PC-9 (cell line): ENCODE data around the gene NAA40. TPM values are rescaled to one million over a fixed set of nuclear protein-coding genes. Genes with fewer than 3 reads are reported as not detected.
"Not testable (repeated sequence)": the region's sequence is repeated elsewhere in the genome, so short reads cannot be mapped to it uniquely, and the experiment has no call there.

Experiments used
- BruUV-seq: library from RNA; stranded (reverse); fragments of 400-500 nt; replicated peaks from 2 replicates; lab custom pipeline; 2021; lab: Mats Ljungman, UMichigan
- CTCF ChIA-PET: fragments of 300-600 bp; sonication (Branson Sonifier 250); formaldehyde crosslinking; loops from one replicate; lab custom pipeline; 2022; ENCODE audit warnings: antibody characterized with exemption; lab: Charles Lee
- POLR2A ChIA-PET: fragments of 300-600 bp; sonication (Branson Sonifier 250); formaldehyde crosslinking; loops from one replicate; lab custom pipeline; 2022; ENCODE audit warnings: antibody characterized with exemption; ENCODE audit not compliant: unreplicated experiment; lab: Charles Lee
- DNase-seq, 2 experiments: peaks; one replicate each; pipeline versions ENCODE4 v3.0.0 to v3.0.0-alpha.2; 2015 to 2022; ENCODE audit warnings: mixed read lengths in 1 of 2
- H2AFZ ChIP-seq: fragments of 200-600 bp; sonication (generic); 2 replicates; pipeline ENCODE4 v1.8.1; 2017; ENCODE audit warnings: antibody characterized with exemption
- H3F3A ChIP-seq: fragments of 200-600 bp; sonication (generic); 2 replicates; pipeline ENCODE4 v1.8.1; 2017; ENCODE audit warnings: antibody characterized with exemption, mild to moderate bottlenecking, low read depth; ENCODE audit not compliant: insufficient read depth
- H3K27ac ChIP-seq: fragments of 200-600 bp; sonication (generic); 2 replicates; pipeline ENCODE4 v1.6.1; 2016; ENCODE audit warnings: mixed run types
- H3K27me3 ChIP-seq: fragments of 200-600 bp; sonication (generic); 2 replicates; pipeline ENCODE4 v1.6.1; 2016; ENCODE audit warnings: low read depth, mixed run types; ENCODE audit not compliant: insufficient read depth
- H3K36me3 ChIP-seq: fragments of 200-600 bp; sonication (generic); 2 replicates; pipeline ENCODE4 v1.6.1; 2016; ENCODE audit warnings: low read depth, mixed run types
- H3K4me1 ChIP-seq: fragments of 200-600 bp; sonication (generic); replicated peaks from 2 replicates; pipeline ENCODE4 v1.6.1; 2016; ENCODE audit warnings: mixed run types; ENCODE audit not compliant: insufficient read depth
- H3K4me2 ChIP-seq: fragments of 200-600 bp; sonication (generic); 2 replicates; pipeline ENCODE4 v1.6.1; 2017; ENCODE audit warnings: mixed run types
- H3K4me3 ChIP-seq: fragments of 200-600 bp; sonication (generic); 2 replicates; pipeline ENCODE4 v1.6.1; 2016; ENCODE audit warnings: mixed run types
- H3K79me2 ChIP-seq: fragments of 200-600 bp; sonication (generic); 2 replicates; pipeline ENCODE4 v1.6.1; 2017; ENCODE audit warnings: low read depth, mixed run types
- H3K9me2 ChIP-seq: fragments of 200-600 bp; sonication (generic); 2 replicates; pipeline ENCODE4 v1.8.1; 2017; ENCODE audit warnings: mild to moderate bottlenecking; ENCODE audit not compliant: insufficient read depth
- H3K9me3 ChIP-seq: fragments of 200-600 bp; sonication (generic); 2 replicates; pipeline ENCODE4 v1.8.1; 2016; ENCODE audit warnings: low read depth; ENCODE audit not compliant: insufficient read depth
- H4K20me1 ChIP-seq: fragments of 200-600 bp; sonication (generic); 2 replicates; pipeline ENCODE4 v1.8.1; 2017; ENCODE audit not compliant: insufficient read depth
- EZH2 ChIP-seq: fragments of 200-600 bp; sonication (generic); IDR thresholded peaks from 2 replicates; pipeline ENCODE4 v1.8.0; 2017; ENCODE audit warnings: antibody characterized with exemption, low read depth
- intact Hi-C: fragments of 100-400 bp; cut with micrococcal nuclease; formaldehyde crosslinking; loops from one replicate; pipeline ENCODE4 v1.10.0; 2022; ENCODE audit not compliant: unreplicated experiment
- total RNA-seq: library from RNA; stranded (reverse); gene quantifications from 2 replicates; pipeline ENCODE4 v1.2.3, GENCODE V29; 2021
- TF ChIP-seq, protein P1 (sequence below): fragments of 200-600 bp; sonication (generic); conservative IDR thresholded peaks from 2 replicates; pipeline ENCODE4 v1.6.1; 2017; ENCODE audit warnings: mixed run types, antibody characterized with exemption, mild to moderate bottlenecking, moderate library complexity

NAA40 gene
- total RNA-seq, 1 experiment from 2014 or later: 47.4 TPM

DNA sequence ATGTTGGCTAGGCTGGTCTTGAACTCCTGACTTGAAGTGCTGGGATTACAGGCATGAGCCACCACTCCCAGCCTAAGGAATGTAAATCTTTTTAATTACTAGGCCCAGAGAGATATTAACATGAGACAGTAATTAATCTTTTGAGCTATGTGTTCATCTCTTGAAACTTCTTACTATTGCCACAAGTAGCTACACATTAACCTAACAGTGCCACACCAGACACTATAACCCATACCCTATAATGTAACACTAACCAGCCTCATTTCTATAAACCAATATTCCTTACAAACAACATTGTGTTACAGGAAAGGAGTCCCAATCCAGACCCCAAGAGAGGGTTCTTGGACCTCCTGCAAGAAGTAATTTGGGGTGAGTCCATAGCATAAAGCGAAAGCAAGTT, 27.6 kb downstream of the NAA40 start:
- no TSS peak for BruUV-seq

DNA sequence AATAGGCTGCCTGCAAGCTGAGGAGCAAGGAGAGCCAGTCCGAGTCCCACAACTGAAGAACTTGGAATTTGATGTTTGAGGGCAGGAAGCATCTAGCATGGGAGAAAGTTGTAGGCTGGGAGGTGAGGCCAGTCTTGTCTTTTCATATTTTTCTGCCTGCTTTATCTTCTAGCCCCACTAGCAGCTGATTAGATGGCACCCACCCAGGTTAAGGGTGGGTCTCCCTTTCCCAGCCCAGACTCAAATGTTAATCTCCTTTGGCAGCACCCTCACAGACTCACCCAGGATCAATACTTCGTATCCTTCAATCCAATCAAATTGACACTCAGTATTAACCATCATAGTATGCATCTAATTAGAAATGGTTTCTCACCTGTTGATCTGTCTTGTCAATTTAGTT, 30.7 kb downstream of the NAA40 start:
- ChIA-PET CTCF (no interaction called here), POLR2A (no interaction called here)
- Histone ChIP-seq H3K9me3 (no peaks in the 10 kb centered on the region), H3K9me2 (no peaks in the 10 kb centered on the region), H3F3A (peaks cover 9% of the 10 kb centered on the region; the same call in 1 of the 2 replicates), H3K36me3 (no peaks in the 10 kb centered on the region), H2AFZ (no peak overlapping the region), H3K79me2 (peaks cover under 1% of the 10 kb centered on the region; the same call in 1 of the 2 replicates), H3K4me1 (no peaks in the 10 kb centered on the region), H3K4me2 (no peak overlapping the region), H4K20me1 (no peaks in the 10 kb centered on the region), H3K27me3 (no peaks in the 10 kb centered on the region), H3K4me3 (no peak overlapping the region), H3K27ac (no peak overlapping the region)
- intact Hi-C loops: no loop called here
- BruUV-seq: no TSS peak
- TF ChIP-seq, protein P1, sequence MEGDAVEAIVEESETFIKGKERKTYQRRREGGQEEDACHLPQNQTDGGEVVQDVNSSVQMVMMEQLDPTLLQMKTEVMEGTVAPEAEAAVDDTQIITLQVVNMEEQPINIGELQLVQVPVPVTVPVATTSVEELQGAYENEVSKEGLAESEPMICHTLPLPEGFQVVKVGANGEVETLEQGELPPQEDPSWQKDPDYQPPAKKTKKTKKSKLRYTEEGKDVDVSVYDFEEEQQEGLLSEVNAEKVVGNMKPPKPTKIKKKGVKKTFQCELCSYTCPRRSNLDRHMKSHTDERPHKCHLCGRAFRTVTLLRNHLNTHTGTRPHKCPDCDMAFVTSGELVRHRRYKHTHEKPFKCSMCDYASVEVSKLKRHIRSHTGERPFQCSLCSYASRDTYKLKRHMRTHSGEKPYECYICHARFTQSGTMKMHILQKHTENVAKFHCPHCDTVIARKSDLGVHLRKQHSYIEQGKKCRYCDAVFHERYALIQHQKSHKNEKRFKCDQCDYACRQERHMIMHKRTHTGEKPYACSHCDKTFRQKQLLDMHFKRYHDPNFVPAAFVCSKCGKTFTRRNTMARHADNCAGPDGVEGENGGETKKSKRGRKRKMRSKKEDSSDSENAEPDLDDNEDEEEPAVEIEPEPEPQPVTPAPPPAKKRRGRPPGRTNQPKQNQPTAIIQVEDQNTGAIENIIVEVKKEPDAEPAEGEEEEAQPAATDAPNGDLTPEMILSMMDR: no peak
- no peak for TF ChIP-seq EZH2
- no peak for DNase-seq

More for the DNA sequence above, 27.6 kb downstream of the NAA40 start:
- Histone ChIP-seq H3K27me3 (no peaks in the 10 kb centered on the region), H3K9me2 (no peaks in the 10 kb centered on the region), H3K79me2 (no peaks in the 10 kb centered on the region), H3K4me2 (no peak overlapping the region), H4K20me1 (no peaks in the 10 kb centered on the region), H3K9me3 (no peaks in the 10 kb centered on the region), H3F3A (peaks cover 13% of the 10 kb centered on the region; the same call in 1 of the 2 replicates), H3K4me3 (no peak overlapping the region), H2AFZ (no peak overlapping the region), H3K27ac (no peak overlapping the region), H3K36me3 (no peaks in the 10 kb centered on the region), H3K4me1 (no peaks in the 10 kb centered on the region)
- ChIA-PET CTCF (interaction anchor here (0.6 kb wide), 1 partner anchor 271 kb away, joined by 4 read pairs; no protein-coding TSS in a partner anchor), POLR2A (interaction anchor here (0.6 kb wide), 2 partner anchors 178 to 319 kb away, joined by 3 to 4 read pairs; no protein-coding TSS in a partner anchor)
- no peak for DNase-seq
- TF ChIP-seq EZH2: no peak
- TF ChIP-seq, protein P1: no peak
- intact Hi-C loops: no loop called here

DNA sequence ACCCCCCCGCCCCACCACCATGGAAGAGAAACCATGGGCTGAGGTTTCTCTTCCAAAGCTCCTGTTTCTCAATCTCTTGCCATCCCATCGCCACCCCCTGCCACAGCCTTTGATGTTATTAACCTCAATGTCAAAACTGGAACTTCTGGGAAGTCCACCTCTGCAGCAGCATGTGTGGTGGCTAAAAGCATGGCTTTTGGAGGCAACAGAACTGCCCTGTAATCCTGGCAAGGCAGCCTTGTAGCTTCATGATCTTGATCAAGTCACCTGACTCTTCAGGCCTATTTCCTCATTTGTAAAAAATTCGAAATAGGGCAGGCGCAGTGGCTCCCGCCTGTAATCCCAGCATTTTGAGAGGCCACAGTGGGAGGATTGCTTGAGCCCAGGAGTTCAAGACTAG, 32.1 kb downstream of the NAA40 start:
- TF ChIP-seq EZH2: no peak
- TF ChIP-seq, protein P1: no peak
- POLR2A ChIA-PET: no interaction called here
- peaks cover 6% of the 10 kb centered on the region for H3K4me1 ChIP-seq
- no peaks in the 10 kb centered on the region for H3K9me3 ChIP-seq
- H3K9me2 ChIP-seq: no peaks in the 10 kb centered on the region
- H2AFZ ChIP-seq: no peak overlapping the region
- H4K20me1 ChIP-seq: peaks cover 2% of the 10 kb centered on the region
- H3F3A ChIP-seq: no peaks in the 10 kb centered on the region
- no peaks in the 10 kb centered on the region for H3K36me3 ChIP-seq
- no TSS peak for BruUV-seq
- H3K27ac ChIP-seq: no peak overlapping the region
- H3K27me3 ChIP-seq: no peaks in the 10 kb centered on the region
- H3K4me2 ChIP-seq: no peak overlapping the region
- intact Hi-C loops: loop anchor here (10.0 kb wide), 1 partner anchor 334 kb away; the partner anchor contains the start of genes CATSPERZ and ESRRA
- no peak for DNase-seq
- no peak overlapping the region for H3K4me3 ChIP-seq
- CTCF ChIA-PET: interaction anchor here (0.5 kb wide), 1 partner anchor 1086 kb away, joined by 7 read pairs; no protein-coding TSS in a partner anchor
- peaks cover 14% of the 10 kb centered on the region for H3K79me2 ChIP-seq

DNA sequence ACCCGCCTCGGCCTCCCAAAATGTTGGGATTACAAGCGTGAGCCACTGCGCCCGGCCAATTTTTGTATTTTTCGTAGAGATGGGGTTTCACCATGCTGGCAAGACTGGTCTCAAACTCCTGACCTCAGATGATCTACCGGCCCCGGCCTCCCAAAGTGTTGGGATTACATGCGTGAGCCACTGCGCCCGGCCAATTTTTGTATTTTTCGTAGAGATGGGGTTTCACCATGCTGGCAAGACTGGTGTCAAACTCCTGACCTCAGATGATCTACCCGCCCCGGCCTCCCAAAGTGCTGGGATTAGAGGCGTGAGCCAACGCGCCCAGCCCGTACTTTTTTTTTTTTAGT, 35.1 kb downstream of the NAA40 start:
- DNase-seq, H3K9me2 ChIP-seq, H3K27me3 ChIP-seq, H3K36me3 ChIP-seq, CTCF ChIA-PET, H3F3A ChIP-seq, H2AFZ ChIP-seq, H3K27ac ChIP-seq, H3K9me3 ChIP-seq: not testable (repeated sequence)
- Histone ChIP-seq H4K20me1 (peaks cover 11% of the 10 kb centered on the region), H3K4me3 (peak overlapping the region; percentile 98; the same call in 1 of the 2 replicates), H3K79me2 (peaks cover 40% of the 10 kb centered on the region), H3K4me1 (peaks cover 13% of the 10 kb centered on the region), H3K4me2 (peak overlapping the region; percentile 43)
- POLR2A ChIA-PET: interaction anchor here (0.6 to 0.8 kb wide), 2 partner anchors 146 to 208 kb away, joined by 3 to 8 read pairs; no protein-coding TSS in a partner anchor
- intact Hi-C loops: loop anchor here (10.0 kb wide), 1 partner anchor 331 kb away; the partner anchor contains the start of genes CATSPERZ and ESRRA
- BruUV-seq: TSS peak; percentile 47
